DND-41 (cell line): Measurements from ENCODE around the gene ARHGAP26.

Experiments used
- CTCF ChIP-seq: IDR thresholded peaks from 2 replicates; pipeline ENCODE4 v1.5.1; 2012; ENCODE audit warnings: borderline replicate concordance, low read length, moderate library complexity, mild to moderate bottlenecking; ENCODE audit not compliant: poor library complexity, severe bottlenecking; ENCODE audit errors: extremely low read depth
- EZH2 ChIP-seq: IDR thresholded peaks from 3 replicates; pipeline ENCODE4 v1.6.1; 2012; ENCODE audit warnings: borderline replicate concordance, low read depth, mild to moderate bottlenecking, moderate library complexity, low read length, inconsistent platforms; ENCODE audit not compliant: severe bottlenecking

- no peak for TF ChIP-seq CTCF
- TF ChIP-seq EZH2 = no peak
Measured at GRCh38 chr5:143217804-143218160, 447.6 kb downstream of the ARHGAP26 start.
